ENCODE measurements around the gene NDUFB4. TPM values are rescaled to one million over a fixed set of nuclear protein-coding genes. Genes with fewer than 3 reads are reported as not detected.

Gene NDUFB4
- total and polyA plus RNA-seq, 2 donors (not counting 1 experiment from before 2014, with no cell fraction given) = 68.4 to 139 TPM

DNA sequence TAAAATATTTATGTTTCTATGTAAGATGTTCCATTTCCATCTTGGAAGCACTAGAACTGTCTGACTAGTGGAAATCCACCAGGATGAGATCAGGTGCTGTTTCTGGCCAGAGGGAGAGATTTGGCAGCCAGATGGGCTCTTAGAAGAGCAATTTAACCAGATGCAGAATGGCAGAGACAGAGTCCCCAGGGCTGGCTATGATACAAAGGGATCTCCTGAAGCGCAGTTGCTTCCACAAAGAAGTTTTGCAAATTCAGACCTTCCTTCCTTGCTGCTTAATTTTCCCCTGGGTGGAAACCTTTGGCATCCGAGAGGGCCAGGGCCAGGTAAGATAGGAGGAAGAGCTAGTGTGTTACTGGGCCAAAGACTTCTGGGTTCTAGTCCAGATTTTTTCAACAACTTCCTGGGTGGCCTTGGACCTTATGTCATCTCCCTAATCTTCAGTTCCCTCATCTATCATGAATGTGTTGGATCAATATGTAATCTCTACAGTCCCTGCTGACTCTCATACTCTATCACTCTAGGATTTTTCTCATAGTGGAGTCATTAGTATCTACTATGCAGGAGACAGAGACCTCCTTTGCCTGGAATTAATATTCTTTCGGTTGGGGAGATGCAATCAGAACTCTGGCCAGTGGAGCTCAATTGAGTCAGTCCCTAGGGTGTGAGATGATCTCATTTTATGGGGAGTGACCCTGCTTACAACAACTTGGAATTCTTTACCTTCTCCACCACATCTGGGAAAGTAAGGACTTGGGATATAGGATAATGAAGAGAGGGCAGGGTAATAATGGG, 41.1 kb upstream of the NDUFB4 start:
- no peak for TF ChIP-seq EZH2 (IDR thresholded peaks at IDR 0.05; ENCODE audit: borderline replicate concordance, insufficient read depth, low read depth, low read length, poor library complexity, severe bottlenecking)
- peaks cover 22% of the 10 kb centered on the region for H3K27me3 Mint-ChIP-seq
- ChIA-PET POLR2A (no interaction called here), CTCF (interaction anchor here (2.2 kb wide), 1 partner anchor 12 kb away, joined by 10 read pairs; no protein-coding TSS in a partner anchor)
- H3K4me1 ChIP-seq (ENCODE audit: control insufficient read depth in 2 of 2, insufficient read depth in 2 of 2, low read length in 2 of 2) = peaks cover 12 to 15% of the 10 kb centered on the region in 2 donors
- H2AFZ ChIP-seq (ENCODE audit: insufficient read depth, low read depth, low read length, poor library complexity, severe bottlenecking) = no peak overlapping the region
- H3K9me3 Mint-ChIP-seq (ENCODE audit: insufficient read depth) = no peaks in the 10 kb centered on the region
- no peak overlapping the region for H3K27ac Mint-ChIP-seq
- H3K9me3 ChIP-seq (ENCODE audit: control extremely low read depth in 1 of 3, control insufficient read depth in 2 of 3, insufficient read depth in 1 of 3, low read length in 2 of 3) = no peaks in the 10 kb centered on the region
- no peak overlapping the region for H3K4me3 ChIP-seq (ENCODE audit: control extremely low read depth in 1 of 5, extremely low read depth in 1 of 5, insufficient read depth in 1 of 5, low read depth in 2 of 5, low read length in 4 of 5)
- intact Hi-C loops (cut with micrococcal nuclease) = loop anchor here (5.0 kb wide), 1 partner anchor 733 kb away; no protein-coding TSS in a partner anchor
- no peak overlapping the region for H3K27ac ChIP-seq (ENCODE audit: low read length in 2 of 2)
- ATAC-seq (ENCODE audit: low read depth) (no peak), DNase-seq (no peak)
- no peaks in the 10 kb centered on the region for H4K20me1 ChIP-seq (ENCODE audit: control insufficient read depth, insufficient read depth, low read length, poor library complexity, severe bottlenecking)
- no peak overlapping the region for H3K4me3 Mint-ChIP-seq
- no peak overlapping the region for H3K4me2 ChIP-seq (replicated peaks; ENCODE audit: low read depth, low read length, poor library complexity, severe bottlenecking)
- H3K79me2 ChIP-seq (ENCODE audit: control insufficient read depth, insufficient read depth, low read length) = no peaks in the 10 kb centered on the region
- H3K36me3 ChIP-seq (replicated peaks in 1 of 2; ENCODE audit: control extremely low read depth in 1 of 2, control insufficient read depth in 1 of 2, extremely low read depth in 1 of 2, insufficient read depth in 2 of 2, low read length in 1 of 2) = no peaks in the 10 kb centered on the region
- peaks cover 0 to 17% (median 8%) of the 10 kb centered on the region in 4 experiments for H3K27me3 ChIP-seq (replicated peaks in 1 of 4; ENCODE audit: control extremely low read depth in 1 of 4, control insufficient read depth in 3 of 4, insufficient read depth in 4 of 4, low read length in 3 of 4)
- H3K4me1 Mint-ChIP-seq = peaks cover 15% of the 10 kb centered on the region
- no peak overlapping the region for H3K9ac ChIP-seq (ENCODE audit: low read length)
- WGBS (ENCODE audit: insufficient coverage) = no CpG with 5 or more reads among the region's 3 CpGs

GRCh38 chr3:120555657-120556509, 40.3 kb upstream of the NDUFB4 start:
- no peak overlapping the region for H3K27ac ChIP-seq (ENCODE audit: low read length in 2 of 2)
- 94% methylated on average over 5 of the region's 7 CpGs for WGBS (ENCODE audit: insufficient coverage)
- H3K9ac ChIP-seq (ENCODE audit: low read length) = no peak overlapping the region
- H3K4me1 ChIP-seq (ENCODE audit: control insufficient read depth in 2 of 2, insufficient read depth in 2 of 2, low read length in 2 of 2) = peaks cover 12 to 15% of the 10 kb centered on the region in 2 donors
- intact Hi-C loops (cut with micrococcal nuclease) = loop anchor here (5.0 kb wide), 1 partner anchor 734 kb away; no protein-coding TSS in a partner anchor
- Mint-ChIP-seq H3K27ac (no peak overlapping the region), H3K4me3 (no peak overlapping the region), H3K27me3 (peaks cover 20% of the 10 kb centered on the region), H3K4me1 (peaks cover 15% of the 10 kb centered on the region), H3K9me3 (ENCODE audit: insufficient read depth) (no peaks in the 10 kb centered on the region)
- H3K27me3 ChIP-seq (replicated peaks in 1 of 4; ENCODE audit: control extremely low read depth in 1 of 4, control insufficient read depth in 3 of 4, insufficient read depth in 4 of 4, low read length in 3 of 4) = peaks cover 0 to 11% (median 8%) of the 10 kb centered on the region in 4 experiments
- H3K4me2 ChIP-seq (replicated peaks; ENCODE audit: low read depth, low read length, poor library complexity, severe bottlenecking) = no peak overlapping the region
- no peak overlapping the region for H2AFZ ChIP-seq (ENCODE audit: insufficient read depth, low read depth, low read length, poor library complexity, severe bottlenecking)
- ATAC-seq (ENCODE audit: low read depth) (no peak), DNase-seq (no peak)
- no peaks in the 10 kb centered on the region for H4K20me1 ChIP-seq (ENCODE audit: control insufficient read depth, insufficient read depth, low read length, poor library complexity, severe bottlenecking)
- TF ChIP-seq, protein P1, sequence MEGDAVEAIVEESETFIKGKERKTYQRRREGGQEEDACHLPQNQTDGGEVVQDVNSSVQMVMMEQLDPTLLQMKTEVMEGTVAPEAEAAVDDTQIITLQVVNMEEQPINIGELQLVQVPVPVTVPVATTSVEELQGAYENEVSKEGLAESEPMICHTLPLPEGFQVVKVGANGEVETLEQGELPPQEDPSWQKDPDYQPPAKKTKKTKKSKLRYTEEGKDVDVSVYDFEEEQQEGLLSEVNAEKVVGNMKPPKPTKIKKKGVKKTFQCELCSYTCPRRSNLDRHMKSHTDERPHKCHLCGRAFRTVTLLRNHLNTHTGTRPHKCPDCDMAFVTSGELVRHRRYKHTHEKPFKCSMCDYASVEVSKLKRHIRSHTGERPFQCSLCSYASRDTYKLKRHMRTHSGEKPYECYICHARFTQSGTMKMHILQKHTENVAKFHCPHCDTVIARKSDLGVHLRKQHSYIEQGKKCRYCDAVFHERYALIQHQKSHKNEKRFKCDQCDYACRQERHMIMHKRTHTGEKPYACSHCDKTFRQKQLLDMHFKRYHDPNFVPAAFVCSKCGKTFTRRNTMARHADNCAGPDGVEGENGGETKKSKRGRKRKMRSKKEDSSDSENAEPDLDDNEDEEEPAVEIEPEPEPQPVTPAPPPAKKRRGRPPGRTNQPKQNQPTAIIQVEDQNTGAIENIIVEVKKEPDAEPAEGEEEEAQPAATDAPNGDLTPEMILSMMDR (IDR thresholded peaks at IDR 0.05) = no peak
- TF ChIP-seq EZH2 (IDR thresholded peaks at IDR 0.05; ENCODE audit: borderline replicate concordance, insufficient read depth, low read depth, low read length, poor library complexity, severe bottlenecking) = no peak
- no peaks in the 10 kb centered on the region for H3K9me3 ChIP-seq (ENCODE audit: control extremely low read depth in 1 of 3, control insufficient read depth in 2 of 3, insufficient read depth in 1 of 3, low read length in 2 of 3)
- POLR2A ChIA-PET = interaction anchor here (0.5 kb wide), 1 partner anchor 782 kb away, joined by 3 read pairs; no protein-coding TSS in a partner anchor
- no peaks in the 10 kb centered on the region for H3K36me3 ChIP-seq (replicated peaks in 1 of 2; ENCODE audit: control extremely low read depth in 1 of 2, control insufficient read depth in 1 of 2, extremely low read depth in 1 of 2, insufficient read depth in 2 of 2, low read length in 1 of 2)
- H3K4me3 ChIP-seq (ENCODE audit: control extremely low read depth in 1 of 5, extremely low read depth in 1 of 5, insufficient read depth in 1 of 5, low read depth in 2 of 5, low read length in 4 of 5) = no peak overlapping the region
- CTCF ChIA-PET = interaction anchor here (0.7 to 4.1 kb wide), 8 partner anchors 9 to 358 kb away, joined by 3 to 64 read pairs (median 4); no protein-coding TSS in a partner anchor
- no peaks in the 10 kb centered on the region for H3K79me2 ChIP-seq (ENCODE audit: control insufficient read depth, insufficient read depth, low read length)
